ENCODE results near the gene MIOS.
"Not testable (repeated sequence)": the region's sequence is repeated elsewhere in the genome, so short reads cannot be mapped to it uniquely, and the experiment has no call there.

MIOS gene

GRCh38 chr7:7554649-7555575 lies 11.8 kb upstream of the MIOS start:
- peak; percentile 8 for DNase-seq

GRCh38 chr7:7556852-7557251 lies 9.8 kb upstream of the MIOS start:
- no peak for DNase-seq

GRCh38 chr7:7557252-7557651 lies 9.4 kb upstream of the MIOS start:
- no peak for DNase-seq

- DNase-seq = not testable (repeated sequence)
Measured at GRCh38 chr7:7561591-7561990, 5.1 kb upstream of the MIOS start.

GRCh38 chr7:7562736-7563135 lies 3.9 kb upstream of the MIOS start:
- DNase-seq = no peak

- no peak for DNase-seq
Measured at GRCh38 chr7:7563269-7563668, 3.4 kb upstream of the MIOS start.

GRCh38 chr7:7563813-7564212 lies 2.9 kb upstream of the MIOS start:
- DNase-seq = no peak

GRCh38 chr7:7564323-7564780 lies 2.3 kb upstream of the MIOS start:
- DNase-seq = peak; percentile 23

GRCh38 chr7:7565018-7565680 lies 1.5 kb upstream of the MIOS start:
- peak; percentile 48 for DNase-seq

- no peak for DNase-seq
Measured at GRCh38 chr7:7565746-7566650, 686 bp upstream of the MIOS start.

- no peak for DNase-seq
Measured at GRCh38 chr7:7567898-7568531, 1.3 kb downstream of the MIOS start.

GRCh38 chr7:7568553-7568952 lies 1.9 kb downstream of the MIOS start:
- DNase-seq = no peak

GRCh38 chr7:7569081-7569527 lies 2.4 kb downstream of the MIOS start:
- no peak for DNase-seq

- no peak for DNase-seq
Measured at GRCh38 chr7:7569615-7570014, 2.9 kb downstream of the MIOS start.

GRCh38 chr7:7570584-7570983 lies 3.9 kb downstream of the MIOS start:
- no peak for DNase-seq

- no peak for DNase-seq
Measured at GRCh38 chr7:7573701-7574100, 7.0 kb downstream of the MIOS start.

GRCh38 chr7:7576344-7576743 lies 9.7 kb downstream of the MIOS start:
- DNase-seq = no peak

GRCh38 chr7:7577888-7578287 lies 11.2 kb downstream of the MIOS start:
- peak; percentile 62 for DNase-seq

GRCh38 chr7:7579638-7580037 lies 13.0 kb downstream of the MIOS start:
- no peak for DNase-seq

- DNase-seq = no peak
Measured at GRCh38 chr7:7581531-7582179, 15.0 kb downstream of the MIOS start.

- no peak for DNase-seq
Measured at GRCh38 chr7:7582596-7582995, 15.9 kb downstream of the MIOS start.

- DNase-seq = no peak
Measured at GRCh38 chr7:7583731-7584130, 17.0 kb downstream of the MIOS start.

All from OCI-M1 (cell line).